CD4-positive, alpha-beta memory T cell (primary cell): ENCODE data around the gene IFNL3. TPM values are rescaled to one million over a fixed set of nuclear protein-coding genes. Genes with fewer than 3 reads are reported as not detected.

Experiments used
- CTCF ChIA-PET: fragments of 350-600 bp; sonication (Branson Sonifier 250); formaldehyde crosslinking; loops from one replicate; lab custom pipeline; 2021; ENCODE audit warnings: inconsistent platforms; ENCODE audit not compliant: partially characterized antibody; lab: Charles Lee
- POLR2A ChIA-PET: fragments of 350-600 bp; sonication (Branson Sonifier 250); formaldehyde crosslinking; loops from one replicate; lab custom pipeline; 2021; ENCODE audit not compliant: partially characterized antibody; lab: Charles Lee
- DNase-seq, 5 donors: peaks; one replicate each; pipeline versions ENCODE4 v3.0.0 to v3.0.0-alpha.2; 2020 to 2022; ENCODE audit warnings: mixed read lengths in 1 of 5
- H3K27ac ChIP-seq: one replicate; pipeline ENCODE4 v1.7.0; 2013; ENCODE audit warnings: low read depth, low read length
- H3K27me3 ChIP-seq: 2 replicates; pipeline ENCODE4 v1.7.0; 2013; ENCODE audit warnings: mild to moderate bottlenecking, low read length, moderate library complexity; ENCODE audit not compliant: insufficient read depth
- H3K36me3 ChIP-seq: 2 replicates; pipeline ENCODE4 v1.7.0; 2013; ENCODE audit warnings: mild to moderate bottlenecking, low read length, moderate library complexity; ENCODE audit not compliant: insufficient read depth
- H3K4me1 ChIP-seq: 2 replicates; pipeline ENCODE4 v1.7.0; 2013; ENCODE audit warnings: mild to moderate bottlenecking, low read length, moderate library complexity; ENCODE audit not compliant: insufficient read depth
- H3K4me3 ChIP-seq, 2 donors: one replicate each; pipeline ENCODE4 v1.7.0; 2013; ENCODE audit warnings: low read length in 2 of 2, mild to moderate bottlenecking in 1 of 2
- H3K9me3 ChIP-seq, 2 donors: one replicate each; pipeline ENCODE4 v1.7.0; 2013; ENCODE audit warnings: low read length in 2 of 2, control low read depth in 1 of 2; ENCODE audit not compliant: control insufficient read depth in 1 of 2
- H3K27ac Mint-ChIP-seq, 7 donors: one replicate each; pipeline ENCODE4 v1.8.0; 2020 to 2021; ENCODE audit warnings: mixed read lengths in 7 of 7, mild to moderate bottlenecking in 6 of 7, inconsistent platforms in 3 of 7, moderate library complexity in 3 of 7
- H3K27me3 Mint-ChIP-seq, 2 donors: one replicate each; pipeline ENCODE4 v1.8.0; 2020 to 2021; ENCODE audit warnings: mixed read lengths in 2 of 2
- H3K36me3 Mint-ChIP-seq, 2 donors: one replicate each; pipeline ENCODE4 v1.8.0; 2020 to 2021; ENCODE audit warnings: mixed read lengths in 2 of 2, inconsistent platforms in 1 of 2, mild to moderate bottlenecking in 1 of 2
- H3K4me1 Mint-ChIP-seq, 4 donors: one replicate each; pipeline ENCODE4 v1.8.0; 2020 to 2021; ENCODE audit warnings: mixed read lengths in 4 of 4, mild to moderate bottlenecking in 1 of 4
- H3K4me3 Mint-ChIP-seq, 8 donors: one replicate each; pipeline ENCODE4 v1.8.0; 2020 to 2021; ENCODE audit warnings: mixed read lengths in 8 of 8, mild to moderate bottlenecking in 7 of 8, moderate library complexity in 6 of 8, inconsistent platforms in 3 of 8
- H3K9me3 Mint-ChIP-seq, 8 donors: one replicate each; pipeline ENCODE4 v1.8.0; 2020 to 2021; ENCODE audit warnings: mixed read lengths in 8 of 8, mild to moderate bottlenecking in 5 of 8, inconsistent platforms in 3 of 8, moderate library complexity in 1 of 8
- intact Hi-C: fragments of 100-400 bp; cut with micrococcal nuclease; formaldehyde crosslinking; loops from one replicate; pipeline ENCODE4 v1.15.1; 2023
- polyA plus RNA-seq, 2 donors: library from polyadenylated mRNA; unstranded; fragments of 300-500 nt; fragmentation: Illumina TruSeq; gene quantifications; one replicate each; pipeline ENCODE4 v1.2.3, GENCODE V29; 2021
- total RNA-seq, 2 experiments: library from RNA; stranded (reverse); gene quantifications; one replicate each; pipeline ENCODE4 v1.2.3, GENCODE V29; 2021

IFNL3 gene
- total and polyA plus RNA-seq, 4 experiments from 2014 or later, result not detected

- Histone ChIP-seq H3K4me3 (no peak overlapping the region), H3K36me3 (no peaks in the 10 kb centered on the region), H3K27ac (no peak overlapping the region), H3K4me1 (peaks cover 8% of the 10 kb centered on the region), H3K27me3 (no peaks in the 10 kb centered on the region), H3K9me3 (no peaks in the 10 kb centered on the region)
- CTCF ChIA-PET, result no interaction called here
- Mint-ChIP-seq H3K9me3 (peaks cover 0 to 4% (median 0%) of the 10 kb centered on the region in 8 donors), H3K4me1 (peaks cover 5 to 10% (median 6%) of the 10 kb centered on the region in 4 donors), H3K27me3 (peaks cover 6 to 12% of the 10 kb centered on the region in 2 donors), H3K36me3 (no peaks in the 10 kb centered on the region), H3K27ac (no peak overlapping the region), H3K4me3 (no peak overlapping the region)
- no peak for DNase-seq
- POLR2A ChIA-PET, result no interaction called here
- intact Hi-C loops, result no loop called here
Measured at GRCh38 chr19:39253374-39254149, 8.8 kb upstream of the IFNL3 start.

GRCh38 chr19:39252458-39252857 is 7.7 kb upstream of the IFNL3 start:
- H3K27ac ChIP-seq, result no peak overlapping the region
- no peaks in the 10 kb centered on the region for H3K36me3 ChIP-seq
- intact Hi-C loops, result no loop called here
- Mint-ChIP-seq H3K4me3 (no peak overlapping the region), H3K27me3 (peaks cover 6 to 8% of the 10 kb centered on the region in 2 donors), H3K27ac (peak overlapping the region in 1 of 7 donors; percentile 76), H3K36me3 (no peaks in the 10 kb centered on the region), H3K4me1 (peaks cover 0 to 4% (median 1%) of the 10 kb centered on the region in 4 donors), H3K9me3 (peaks cover 0 to 4% (median 0%) of the 10 kb centered on the region in 8 donors)
- no peaks in the 10 kb centered on the region for H3K9me3 ChIP-seq
- POLR2A ChIA-PET, result no interaction called here
- no peaks in the 10 kb centered on the region for H3K27me3 ChIP-seq
- CTCF ChIA-PET, result interaction anchor here (1.0 kb wide), 1 partner anchor 9 kb away, joined by 4 read pairs; no protein-coding TSS in a partner anchor
- DNase-seq, result no peak
- H3K4me3 ChIP-seq, result no peak overlapping the region
- H3K4me1 ChIP-seq, result no peaks in the 10 kb centered on the region

DNA sequence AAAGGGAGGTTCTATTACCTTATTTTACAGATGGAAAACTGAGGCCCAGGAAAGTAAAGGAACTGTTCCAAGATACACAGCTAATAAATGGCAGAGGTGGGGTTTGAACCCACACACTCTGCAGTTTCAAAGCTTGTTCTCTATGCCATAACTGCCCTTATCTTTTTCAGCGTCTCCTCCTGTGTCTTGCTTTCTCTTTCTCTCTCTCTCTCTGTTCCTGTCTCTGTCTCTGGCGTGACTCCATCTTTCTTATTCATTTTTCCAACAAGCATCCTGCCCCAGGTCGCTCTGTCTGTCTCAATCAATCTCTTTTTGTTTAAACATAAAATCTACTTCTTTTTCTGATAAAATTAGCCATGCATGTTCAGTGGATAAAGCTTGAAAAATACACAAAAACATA is 7.0 kb upstream of the IFNL3 start:
- ChIA-PET CTCF (no interaction called here), POLR2A (no interaction called here)
- Histone ChIP-seq H3K4me1 (no peaks in the 10 kb centered on the region), H3K27me3 (no peaks in the 10 kb centered on the region), H3K4me3 (no peak overlapping the region), H3K9me3 (no peaks in the 10 kb centered on the region), H3K36me3 (no peaks in the 10 kb centered on the region), H3K27ac (no peak overlapping the region)
- no peaks in the 10 kb centered on the region for H3K36me3 Mint-ChIP-seq
- H3K27me3 Mint-ChIP-seq, result peaks cover 5 to 8% of the 10 kb centered on the region in 2 donors
- peaks cover 0 to 7% (median 3%) of the 10 kb centered on the region in 4 donors for H3K4me1 Mint-ChIP-seq
- no peak overlapping the region for H3K4me3 Mint-ChIP-seq
- H3K9me3 Mint-ChIP-seq, result peaks cover 0 to 4% (median 0%) of the 10 kb centered on the region in 8 donors
- intact Hi-C loops, result no loop called here
- H3K27ac Mint-ChIP-seq, result peak overlapping the region in 2 of 7 donors; percentile 3 to 83
- no peak for DNase-seq

DNA sequence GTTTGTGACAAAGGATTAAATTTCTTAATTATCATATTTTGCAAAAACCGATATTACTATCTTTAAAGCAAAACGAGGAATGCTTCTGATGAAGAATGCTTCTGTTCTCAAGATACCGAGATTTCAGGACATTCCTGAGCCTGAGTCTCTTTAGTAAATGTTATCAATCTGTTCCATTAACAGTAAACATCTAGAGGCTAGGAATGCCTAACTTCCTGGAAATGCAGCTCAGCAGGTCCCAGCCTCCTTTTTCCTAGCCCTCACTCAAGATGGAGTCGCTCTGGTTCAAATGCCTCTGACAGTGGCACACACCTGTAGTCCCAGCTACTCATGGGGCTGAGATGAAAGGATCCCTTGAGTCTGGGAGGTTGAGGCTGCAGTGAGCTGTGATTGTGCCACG is 6.3 kb upstream of the IFNL3 start:
- Mint-ChIP-seq H3K4me3 (no peak overlapping the region), H3K9me3 (no peaks in the 10 kb centered on the region), H3K36me3 (no peaks in the 10 kb centered on the region), H3K27me3 (peaks cover 1 to 4% of the 10 kb centered on the region in 2 donors), H3K27ac (no peak overlapping the region), H3K4me1 (peaks cover 0 to 7% (median 3%) of the 10 kb centered on the region in 4 donors)
- no peak for DNase-seq
- POLR2A ChIA-PET, result no interaction called here
- H3K36me3 ChIP-seq, result no peaks in the 10 kb centered on the region
- no peak overlapping the region for H3K27ac ChIP-seq
- H3K4me1 ChIP-seq, result no peaks in the 10 kb centered on the region
- H3K27me3 ChIP-seq, result no peaks in the 10 kb centered on the region
- H3K9me3 ChIP-seq, result no peaks in the 10 kb centered on the region
- CTCF ChIA-PET, result no interaction called here
- no peak overlapping the region for H3K4me3 ChIP-seq
- intact Hi-C loops, result no loop called here

DNA sequence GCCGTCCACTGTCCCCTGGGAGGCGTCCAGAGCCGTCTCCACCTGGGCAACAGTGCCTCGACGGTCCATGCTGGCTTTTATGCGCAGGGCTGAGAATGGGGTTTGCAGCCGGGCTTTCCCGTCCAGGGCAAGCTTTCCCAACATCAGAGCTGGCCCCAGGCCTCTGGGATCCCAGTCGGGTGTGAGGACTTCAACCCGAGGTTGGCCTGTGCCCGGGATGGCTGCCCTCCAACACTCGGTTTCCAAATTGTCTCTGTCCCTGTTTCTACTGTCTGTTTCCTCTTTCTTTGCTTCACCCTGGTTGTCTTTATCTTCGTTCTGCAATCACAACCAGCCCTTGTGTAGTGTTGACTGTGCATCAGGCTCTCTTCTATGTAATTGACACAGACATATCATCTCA is 4.0 kb upstream of the IFNL3 start, which contains the start of gene IFNL4:
Gene IFNL4, minus strand, starts transcription at position 51 of the 400 bp plus-strand sequence.
- H3K4me3 Mint-ChIP-seq, result peak within 1 kb of the TSS in 4 of 8 donors; percentile 13 to 56 (median 32)
- H3K36me3 ChIP-seq, result no peaks in the 10 kb centered on the region
- intact Hi-C loops, result no loop called here
- POLR2A ChIA-PET, result no interaction called here
- peaks cover 0 to 7% (median 3%) of the 10 kb centered on the region in 4 donors for H3K4me1 Mint-ChIP-seq
- H3K4me1 ChIP-seq, result no peaks in the 10 kb centered on the region
- no peaks in the 10 kb centered on the region for H3K9me3 Mint-ChIP-seq
- DNase-seq, result no peak
- H3K9me3 ChIP-seq, result no peaks in the 10 kb centered on the region
- no peak within 1 kb of the TSS for H3K4me3 ChIP-seq
- H3K27ac ChIP-seq, result no peak within 1 kb of the TSS
- H3K36me3 Mint-ChIP-seq, result no peaks in the 10 kb centered on the region
- no peak within 1 kb of the TSS for H3K27ac Mint-ChIP-seq
- peaks cover 1 to 4% of the 10 kb centered on the region in 2 donors for H3K27me3 Mint-ChIP-seq
- no peaks in the 10 kb centered on the region for H3K27me3 ChIP-seq
- CTCF ChIA-PET, result interaction anchor here (1.2 kb wide), 1 partner anchor 49 kb away, joined by 3 read pairs; no protein-coding TSS in a partner anchor

DNA sequence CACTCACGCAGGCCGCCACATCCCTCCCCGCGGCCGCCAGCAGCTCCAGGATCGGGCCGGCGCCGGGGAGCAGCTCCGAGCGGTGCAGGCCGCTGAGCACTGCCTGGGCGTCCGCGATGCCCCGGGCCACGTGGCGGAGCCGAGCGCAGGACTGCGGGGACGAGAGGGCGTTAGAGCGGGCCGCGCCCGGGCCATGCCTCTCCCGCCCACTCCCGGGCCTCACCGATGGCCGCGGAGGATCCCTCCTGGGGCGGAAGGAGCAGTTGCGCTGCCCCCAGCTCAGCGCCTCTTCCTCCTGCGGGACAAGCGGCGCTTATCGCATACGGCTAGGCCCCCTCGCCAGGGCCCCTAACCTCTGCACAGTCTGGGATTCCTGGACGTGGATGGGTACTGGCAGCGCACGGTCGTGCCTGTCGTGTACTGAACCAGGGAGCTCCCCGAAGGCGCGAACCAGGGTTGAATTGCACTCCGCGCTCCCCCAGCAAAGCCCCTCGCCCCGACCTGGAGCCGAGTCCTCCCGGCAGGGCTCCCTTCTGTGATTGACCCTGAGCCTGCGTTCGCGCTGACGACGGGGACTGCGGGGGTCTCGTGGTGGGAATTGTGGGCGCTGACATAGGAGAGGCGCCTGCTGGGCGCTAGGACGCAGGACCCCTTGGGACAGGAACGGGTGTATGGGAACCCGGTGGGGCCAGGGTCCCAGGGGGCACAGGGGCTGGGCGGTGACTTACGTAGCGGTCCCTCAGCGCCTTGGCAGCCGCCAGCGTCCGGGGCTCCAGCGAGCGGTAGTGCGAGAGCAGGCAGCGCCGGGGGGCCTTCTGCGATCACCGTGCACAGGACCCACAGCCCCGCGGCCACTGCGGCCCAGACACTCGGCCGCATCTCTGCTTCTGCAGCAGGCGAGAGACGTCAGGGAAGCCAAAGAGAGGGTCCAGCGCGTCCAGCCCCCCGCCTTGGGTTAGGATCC is 3.2 kb upstream of the IFNL3 start:
- CTCF ChIA-PET, result no interaction called here
- no peak overlapping the region for H3K27ac ChIP-seq
- no peaks in the 10 kb centered on the region for H3K27me3 ChIP-seq
- no peaks in the 10 kb centered on the region for H3K9me3 ChIP-seq
- no peaks in the 10 kb centered on the region for H3K36me3 ChIP-seq
- POLR2A ChIA-PET, result interaction anchor here (0.8 to 1.0 kb wide), 2 partner anchors 121 to 143 kb away, joined by 3 read pairs; partner anchors contain the start of genes MED29 and PAF1
- Mint-ChIP-seq H3K27ac (no peak overlapping the region), H3K27me3 (peaks cover 1 to 4% of the 10 kb centered on the region in 2 donors), H3K36me3 (no peaks in the 10 kb centered on the region), H3K9me3 (no peaks in the 10 kb centered on the region), H3K4me1 (peaks cover 0 to 7% (median 3%) of the 10 kb centered on the region in 4 donors), H3K4me3 (peak overlapping the region in 2 of 8 donors; percentile 13 to 27)
- intact Hi-C loops, result no loop called here
- DNase-seq, result peak in 2 of 5 donors; percentile 14 to 17
- H3K4me1 ChIP-seq, result no peaks in the 10 kb centered on the region
- H3K4me3 ChIP-seq, result no peak overlapping the region
